Panc1 (cell line): Measurements from ENCODE around the gene OR51G2. TPM values are rescaled to one million over a fixed set of nuclear protein-coding genes. Genes with fewer than 3 reads are reported as not detected.

Experiments
- ATAC-seq: fragments of 200-7000 bp; cut with Tn5 transposase; 2 replicates; pipeline ENCODE4 v1.9.1; 2020; ENCODE audit warnings: mild to moderate bottlenecking, moderate library complexity
- BruUV-seq: library from RNA; stranded (reverse); fragments of 400-500 nt; replicated peaks from 2 replicates; lab custom pipeline; 2021; lab: Mats Ljungman, UMichigan
- CTCF ChIA-PET: fragments of 300-600 bp; sonication (Branson Sonifier 250); formaldehyde crosslinking; loops from one replicate; lab custom pipeline; 2022; ENCODE audit warnings: antibody characterized with exemption; lab: Charles Lee
- POLR2A ChIA-PET: fragments of 300-600 bp; sonication (Branson Sonifier 250); formaldehyde crosslinking; loops from one replicate; lab custom pipeline; 2022; ENCODE audit warnings: antibody characterized with exemption; lab: Charles Lee
- DNase-seq: peaks from one replicate; pipeline ENCODE4 v3.0.0-alpha.2; 2010; ENCODE audit warnings: low read depth, low spot score
- H3K27ac ChIP-seq: 2 replicates; pipeline ENCODE4 v1.5.1; 2011; ENCODE audit warnings: mild to moderate bottlenecking, low read length, inconsistent platforms
- H3K27me3 ChIP-seq: fragments of 200-500 bp; sonication (Bioruptor generic); 2 replicates; pipeline ENCODE4 v1.6.0; 2014; ENCODE audit warnings: low read length, inconsistent platforms; ENCODE audit not compliant: control insufficient read depth, insufficient read depth
- H3K36me3 ChIP-seq: fragments of 200-500 bp; sonication (Bioruptor generic); 2 replicates; pipeline ENCODE4 v1.5.1; 2014; ENCODE audit warnings: inconsistent platforms, mild to moderate bottlenecking, low read length, moderate library complexity; ENCODE audit not compliant: control insufficient read depth, insufficient read depth
- H3K4me1 ChIP-seq: 2 replicates; pipeline ENCODE4 v1.5.1; 2011; ENCODE audit warnings: inconsistent platforms, mild to moderate bottlenecking, low read length, moderate library complexity; ENCODE audit not compliant: control insufficient read depth, insufficient read depth
- H3K4me3 ChIP-seq, 2 experiments: 2 replicates each; pipeline ENCODE4 v1.5.1; 2011 to 2012; ENCODE audit warnings: low read depth in 2 of 2, low read length in 2 of 2, mild to moderate bottlenecking in 2 of 2, inconsistent platforms in 1 of 2, moderate library complexity in 1 of 2
- H3K9me3 ChIP-seq: fragments of 200-500 bp; sonication (Bioruptor generic); 2 replicates; pipeline ENCODE4 v1.5.1; 2014; ENCODE audit warnings: low read depth, mild to moderate bottlenecking, inconsistent platforms, low read length, moderate library complexity; ENCODE audit not compliant: control insufficient read depth, insufficient read depth
- POLR2AphosphoS5 ChIP-seq: IDR thresholded peaks from 2 replicates; pipeline ENCODE4 v1.6.1; 2012; ENCODE audit warnings: mild to moderate bottlenecking, low read depth, low read length, moderate library complexity
- SIN3A ChIP-seq: IDR thresholded peaks from 2 replicates; pipeline ENCODE4 v1.6.1; 2012; ENCODE audit warnings: low read depth, mild to moderate bottlenecking, low read length, moderate library complexity, borderline replicate concordance; ENCODE audit not compliant: insufficient read depth
- TCF7L2 ChIP-seq: IDR thresholded peaks from 2 replicates; pipeline ENCODE4 v1.6.1; 2011; ENCODE audit warnings: mild to moderate bottlenecking, low read depth, low read length, inconsistent platforms
- in situ Hi-C: cut with HindIII; loops from 2 replicates; pipeline ENCODE4 v1.10.0; 2016; ENCODE audit warnings: low sequenced_read_pairs, low pct_unique_long_range_greater_than_20kb
- intact Hi-C: fragments of 100-400 bp; cut with micrococcal nuclease; formaldehyde crosslinking; loops from one replicate; pipeline ENCODE4 v1.10.0; 2022; ENCODE audit not compliant: unreplicated experiment
- total RNA-seq: library from RNA; stranded (reverse); gene quantifications from one replicate; pipeline ENCODE4 v1.2.1, GENCODE V29; 2021; ENCODE audit not compliant: unreplicated experiment
- TF ChIP-seq, protein P1 (sequence below): fragments of 450-650 bp; IDR thresholded peaks from 2 replicates; pipeline ENCODE4 v1.5.1; 2017; ENCODE audit warnings: mild to moderate bottlenecking
- TF ChIP-seq, protein P2 (sequence below), 2 experiments: IDR thresholded peaks; 2 replicates each; pipeline ENCODE4 v1.6.1; 2011 to 2012; ENCODE audit warnings: low read depth in 2 of 2, control low read depth in 1 of 2, low read length in 1 of 2, mild to moderate bottlenecking in 1 of 2, moderate library complexity in 1 of 2; ENCODE audit not compliant: insufficient read depth in 1 of 2

The OR51G2 gene
- total RNA-seq, 1 experiment from 2014 or later: not detected

DNA sequence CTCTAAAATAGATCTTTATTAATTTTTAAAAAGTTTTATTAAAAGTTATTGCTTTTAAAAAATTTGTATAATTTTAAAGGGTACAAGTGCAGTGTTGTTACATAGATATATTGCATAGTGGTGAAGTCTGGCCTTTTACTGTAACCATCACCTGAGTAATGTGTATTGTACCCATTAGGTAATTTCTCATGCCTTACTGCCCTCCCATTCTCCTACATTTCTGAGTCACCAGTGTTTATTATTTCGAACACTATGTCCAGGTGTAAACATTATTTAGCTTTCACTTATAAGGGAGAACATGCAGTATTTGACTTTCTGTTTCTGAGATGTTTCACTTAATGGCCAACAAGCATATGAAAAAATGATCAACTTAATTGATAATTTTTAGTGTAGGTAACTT lies 2.6 kb upstream of the OR51G2 start:
- H3K27ac ChIP-seq: no peak overlapping the region
- ATAC-seq (no peak), DNase-seq (no peak)
- POLR2A ChIA-PET: no interaction called here
- intact Hi-C loops: no loop called here
- in situ Hi-C loops: no loop called here
- 0 out of 2 replicates have a peak, but pooled peaks cover 2% of the 10 kb centered on the region for H3K9me3 ChIP-seq
- no peaks in the 10 kb centered on the region for H3K27me3 ChIP-seq
- BruUV-seq: no TSS peak
- H3K4me1 ChIP-seq: no peaks in the 10 kb centered on the region
- no peak overlapping the region for H3K4me3 ChIP-seq
- CTCF ChIA-PET: no interaction called here
- TF ChIP-seq POLR2AphosphoS5 (no peak), TCF7L2 (no peak), SIN3A (no peak)
- TF ChIP-seq, protein P1, sequence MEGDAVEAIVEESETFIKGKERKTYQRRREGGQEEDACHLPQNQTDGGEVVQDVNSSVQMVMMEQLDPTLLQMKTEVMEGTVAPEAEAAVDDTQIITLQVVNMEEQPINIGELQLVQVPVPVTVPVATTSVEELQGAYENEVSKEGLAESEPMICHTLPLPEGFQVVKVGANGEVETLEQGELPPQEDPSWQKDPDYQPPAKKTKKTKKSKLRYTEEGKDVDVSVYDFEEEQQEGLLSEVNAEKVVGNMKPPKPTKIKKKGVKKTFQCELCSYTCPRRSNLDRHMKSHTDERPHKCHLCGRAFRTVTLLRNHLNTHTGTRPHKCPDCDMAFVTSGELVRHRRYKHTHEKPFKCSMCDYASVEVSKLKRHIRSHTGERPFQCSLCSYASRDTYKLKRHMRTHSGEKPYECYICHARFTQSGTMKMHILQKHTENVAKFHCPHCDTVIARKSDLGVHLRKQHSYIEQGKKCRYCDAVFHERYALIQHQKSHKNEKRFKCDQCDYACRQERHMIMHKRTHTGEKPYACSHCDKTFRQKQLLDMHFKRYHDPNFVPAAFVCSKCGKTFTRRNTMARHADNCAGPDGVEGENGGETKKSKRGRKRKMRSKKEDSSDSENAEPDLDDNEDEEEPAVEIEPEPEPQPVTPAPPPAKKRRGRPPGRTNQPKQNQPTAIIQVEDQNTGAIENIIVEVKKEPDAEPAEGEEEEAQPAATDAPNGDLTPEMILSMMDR: no peak
- TF ChIP-seq, protein P2, sequence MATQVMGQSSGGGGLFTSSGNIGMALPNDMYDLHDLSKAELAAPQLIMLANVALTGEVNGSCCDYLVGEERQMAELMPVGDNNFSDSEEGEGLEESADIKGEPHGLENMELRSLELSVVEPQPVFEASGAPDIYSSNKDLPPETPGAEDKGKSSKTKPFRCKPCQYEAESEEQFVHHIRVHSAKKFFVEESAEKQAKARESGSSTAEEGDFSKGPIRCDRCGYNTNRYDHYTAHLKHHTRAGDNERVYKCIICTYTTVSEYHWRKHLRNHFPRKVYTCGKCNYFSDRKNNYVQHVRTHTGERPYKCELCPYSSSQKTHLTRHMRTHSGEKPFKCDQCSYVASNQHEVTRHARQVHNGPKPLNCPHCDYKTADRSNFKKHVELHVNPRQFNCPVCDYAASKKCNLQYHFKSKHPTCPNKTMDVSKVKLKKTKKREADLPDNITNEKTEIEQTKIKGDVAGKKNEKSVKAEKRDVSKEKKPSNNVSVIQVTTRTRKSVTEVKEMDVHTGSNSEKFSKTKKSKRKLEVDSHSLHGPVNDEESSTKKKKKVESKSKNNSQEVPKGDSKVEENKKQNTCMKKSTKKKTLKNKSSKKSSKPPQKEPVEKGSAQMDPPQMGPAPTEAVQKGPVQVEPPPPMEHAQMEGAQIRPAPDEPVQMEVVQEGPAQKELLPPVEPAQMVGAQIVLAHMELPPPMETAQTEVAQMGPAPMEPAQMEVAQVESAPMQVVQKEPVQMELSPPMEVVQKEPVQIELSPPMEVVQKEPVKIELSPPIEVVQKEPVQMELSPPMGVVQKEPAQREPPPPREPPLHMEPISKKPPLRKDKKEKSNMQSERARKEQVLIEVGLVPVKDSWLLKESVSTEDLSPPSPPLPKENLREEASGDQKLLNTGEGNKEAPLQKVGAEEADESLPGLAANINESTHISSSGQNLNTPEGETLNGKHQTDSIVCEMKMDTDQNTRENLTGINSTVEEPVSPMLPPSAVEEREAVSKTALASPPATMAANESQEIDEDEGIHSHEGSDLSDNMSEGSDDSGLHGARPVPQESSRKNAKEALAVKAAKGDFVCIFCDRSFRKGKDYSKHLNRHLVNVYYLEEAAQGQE (IDR thresholded peaks at IDR 0.05; ENCODE audit: insufficient read depth in 1 of 2, low read depth in 2 of 2, low read length in 1 of 2): no peak
- no peaks in the 10 kb centered on the region for H3K36me3 ChIP-seq

DNA sequence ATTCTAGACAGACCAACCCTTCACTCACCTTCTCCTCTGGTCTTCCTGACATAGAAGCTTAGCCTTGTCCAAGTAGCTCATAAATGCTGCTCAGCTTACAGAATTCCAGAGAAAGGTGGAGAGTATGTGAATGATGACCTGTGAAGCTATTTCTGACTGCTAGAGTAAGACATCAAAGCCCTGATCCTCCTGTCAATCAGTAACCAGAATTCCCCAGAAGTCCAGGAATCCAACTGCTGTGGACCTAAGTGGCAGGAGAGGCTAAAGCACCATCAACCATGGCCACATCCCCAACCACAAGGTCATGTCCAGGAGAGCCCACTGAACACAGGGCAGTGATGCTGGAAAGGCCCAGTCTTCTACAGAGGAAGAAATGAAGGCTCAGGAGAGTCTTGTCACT lies 2.6 kb downstream of the OR51G2 start:
- no peak for DNase-seq
- Histone ChIP-seq H3K4me3 (no peak overlapping the region), H3K27me3 (no peaks in the 10 kb centered on the region), H3K27ac (no peak overlapping the region), H3K9me3 (no peaks in the 10 kb centered on the region), H3K36me3 (no peaks in the 10 kb centered on the region), H3K4me1 (no peaks in the 10 kb centered on the region)
- no peak for ATAC-seq
- ChIA-PET POLR2A (no interaction called here), CTCF (no interaction called here)
- TF ChIP-seq POLR2AphosphoS5 (no peak), TCF7L2 (no peak), SIN3A (no peak)
- TF ChIP-seq, protein P2 (IDR thresholded peaks at IDR 0.05; ENCODE audit: insufficient read depth in 1 of 2, low read depth in 2 of 2, low read length in 1 of 2): no peak
- TF ChIP-seq, protein P1: no peak
- in situ Hi-C loops (no loop called here), intact Hi-C loops (no loop called here)
- no TSS peak for BruUV-seq
